Brain microvascular endothelial cell (primary cell): ENCODE measurements around the gene LRRN3.

Experiments
- DNase-seq: peaks from one replicate; pipeline ENCODE4 v3.0.0-alpha.2; 2020
- H3K27ac ChIP-seq: fragments of 250-450 bp; sonication (Bioruptor Pico); 2 replicates; pipeline ENCODE4 v1.5.1; 2020; ENCODE audit warnings: mild to moderate bottlenecking, moderate library complexity
- H3K27me3 ChIP-seq: fragments of 250-450 bp; sonication (Bioruptor Pico); replicated peaks from 2 replicates; pipeline ENCODE4 v1.5.1; 2020; ENCODE audit warnings: mild to moderate bottlenecking
- H3K36me3 ChIP-seq: fragments of 250-450 bp; sonication (Bioruptor Pico); replicated peaks from 2 replicates; pipeline ENCODE4 v1.5.1; 2020; ENCODE audit warnings: mild to moderate bottlenecking
- H3K4me3 ChIP-seq: 2 replicates; pipeline ENCODE4 v1.5.1; 2011; ENCODE audit warnings: low read depth, mild to moderate bottlenecking, control low read depth, low read length, moderate library complexity
- in situ Hi-C: cut with HindIII; loops from 2 replicates; pipeline ENCODE4 v1.10.0; 2017; ENCODE audit warnings: low sequenced_read_pairs, low pct_ligation_motif_present
- TF ChIP-seq, protein P1 (sequence below): IDR thresholded peaks from 2 replicates; pipeline ENCODE4 v1.5.1; 2011; ENCODE audit warnings: low read depth, mild to moderate bottlenecking, moderate library complexity, low read length, control low read depth, inconsistent platforms; ENCODE audit errors: missing control alignments

LRRN3 gene

DNA sequence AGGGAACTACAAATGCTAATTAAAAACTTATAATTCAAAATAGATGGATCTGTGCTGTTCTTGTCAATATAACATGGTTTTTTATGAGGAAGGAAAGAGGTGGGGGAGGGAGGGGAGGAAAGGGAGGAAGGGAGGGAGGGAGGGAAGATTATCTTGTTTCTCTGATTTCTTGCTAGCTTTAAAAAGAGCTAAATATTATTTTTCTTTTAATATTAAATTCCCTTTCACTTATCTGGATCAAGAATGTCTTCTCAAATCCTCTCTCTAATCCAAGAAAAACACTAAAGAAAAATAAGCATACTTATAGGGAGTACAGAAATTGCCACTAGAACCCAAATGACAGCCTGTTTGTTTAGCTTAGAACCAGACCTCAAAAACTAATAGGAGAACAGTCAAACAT, 55.2 kb downstream of the LRRN3 start:
- Histone ChIP-seq H3K27me3 (no peaks in the 10 kb centered on the region), H3K36me3 (no peaks in the 10 kb centered on the region), H3K4me3 (no peak overlapping the region), H3K27ac (no peak overlapping the region)
- DNase-seq, result no peak
- in situ Hi-C loops, result no loop called here
- TF ChIP-seq, protein P1, sequence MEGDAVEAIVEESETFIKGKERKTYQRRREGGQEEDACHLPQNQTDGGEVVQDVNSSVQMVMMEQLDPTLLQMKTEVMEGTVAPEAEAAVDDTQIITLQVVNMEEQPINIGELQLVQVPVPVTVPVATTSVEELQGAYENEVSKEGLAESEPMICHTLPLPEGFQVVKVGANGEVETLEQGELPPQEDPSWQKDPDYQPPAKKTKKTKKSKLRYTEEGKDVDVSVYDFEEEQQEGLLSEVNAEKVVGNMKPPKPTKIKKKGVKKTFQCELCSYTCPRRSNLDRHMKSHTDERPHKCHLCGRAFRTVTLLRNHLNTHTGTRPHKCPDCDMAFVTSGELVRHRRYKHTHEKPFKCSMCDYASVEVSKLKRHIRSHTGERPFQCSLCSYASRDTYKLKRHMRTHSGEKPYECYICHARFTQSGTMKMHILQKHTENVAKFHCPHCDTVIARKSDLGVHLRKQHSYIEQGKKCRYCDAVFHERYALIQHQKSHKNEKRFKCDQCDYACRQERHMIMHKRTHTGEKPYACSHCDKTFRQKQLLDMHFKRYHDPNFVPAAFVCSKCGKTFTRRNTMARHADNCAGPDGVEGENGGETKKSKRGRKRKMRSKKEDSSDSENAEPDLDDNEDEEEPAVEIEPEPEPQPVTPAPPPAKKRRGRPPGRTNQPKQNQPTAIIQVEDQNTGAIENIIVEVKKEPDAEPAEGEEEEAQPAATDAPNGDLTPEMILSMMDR, result no peak

DNA sequence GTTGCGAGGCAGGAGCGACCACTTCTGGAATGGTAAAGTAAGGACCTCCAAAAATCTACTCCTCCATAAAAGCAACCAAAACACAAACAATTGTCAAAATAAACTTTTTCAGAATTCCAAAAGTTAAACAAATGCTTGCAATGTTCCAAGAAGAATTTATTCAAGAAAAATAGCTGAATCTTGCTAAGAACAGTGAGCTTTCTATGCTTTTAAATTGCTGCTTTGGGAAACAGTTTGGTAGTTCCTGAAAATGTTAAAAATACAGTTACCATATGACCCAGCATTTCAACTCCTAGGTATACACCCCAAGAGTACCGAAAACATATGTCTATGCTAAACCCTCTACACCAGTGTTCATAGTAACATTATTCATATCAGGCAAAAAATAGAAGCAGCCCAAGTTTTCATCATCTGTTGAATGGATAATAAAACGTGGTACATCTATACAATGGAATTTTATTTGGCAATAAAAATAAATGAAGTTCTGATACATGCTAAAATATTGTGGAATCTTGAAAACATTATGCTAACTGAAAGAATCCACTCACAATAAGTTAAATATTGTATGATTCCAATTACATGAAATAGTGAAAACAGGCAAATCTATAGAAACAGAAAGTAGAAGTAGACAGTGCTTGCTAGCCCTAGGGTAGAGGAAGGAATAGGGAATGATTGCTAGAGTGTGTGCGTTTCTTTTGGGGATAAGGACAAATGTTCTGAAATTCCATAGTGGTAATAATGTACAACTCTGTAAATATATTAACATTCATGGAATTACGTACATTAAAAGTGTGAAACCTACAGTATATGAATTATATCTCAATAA, 57.0 kb downstream of the LRRN3 start:
- no peaks in the 10 kb centered on the region for H3K36me3 ChIP-seq
- in situ Hi-C loops, result no loop called here
- no peak overlapping the region for H3K4me3 ChIP-seq
- no peak overlapping the region for H3K27ac ChIP-seq
- H3K27me3 ChIP-seq, result no peaks in the 10 kb centered on the region
- no peak for DNase-seq
- TF ChIP-seq, protein P1, result no peak

DNA sequence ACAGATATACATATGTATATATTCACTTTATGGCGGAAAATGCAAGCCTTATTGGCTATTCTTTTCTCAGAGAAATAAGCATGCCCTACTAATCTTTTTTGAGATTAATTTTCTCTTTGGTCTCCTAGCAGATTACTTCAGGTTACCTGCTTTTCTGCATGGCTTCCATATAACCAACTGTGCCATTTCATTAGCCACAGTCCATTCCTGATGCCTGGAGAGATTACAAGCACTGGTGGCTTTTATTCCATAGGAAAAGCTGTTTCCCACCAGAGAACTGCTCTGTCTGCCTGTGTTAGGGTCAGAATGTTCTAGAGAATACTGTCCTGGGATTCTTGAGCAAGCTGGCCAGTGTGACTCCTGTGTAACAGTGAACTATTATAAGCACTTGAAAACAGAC, 59.8 kb downstream of the LRRN3 start:
- DNase-seq, result no peak
- in situ Hi-C loops, result no loop called here
- Histone ChIP-seq H3K36me3 (no peaks in the 10 kb centered on the region), H3K4me3 (no peak overlapping the region), H3K27ac (no peak overlapping the region), H3K27me3 (no peaks in the 10 kb centered on the region)
- TF ChIP-seq, protein P1, result no peak

DNA sequence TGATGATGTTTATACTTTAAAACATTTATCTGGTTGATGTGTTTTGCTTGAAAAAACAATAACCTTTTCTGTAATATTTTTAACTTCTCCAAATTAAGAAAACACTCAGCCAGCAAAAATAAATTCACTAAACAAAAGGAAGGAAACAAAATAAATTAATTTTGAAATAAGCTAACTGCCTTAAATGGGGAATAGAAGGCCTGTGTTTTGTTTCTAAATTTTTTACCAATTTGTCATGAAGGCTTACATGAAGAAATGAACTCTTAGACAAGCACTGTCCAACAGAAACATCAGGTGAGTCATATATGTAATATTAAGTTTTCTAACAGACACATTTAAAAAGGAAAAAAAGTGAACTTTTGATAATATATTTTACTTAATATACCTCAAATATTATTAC, 68.5 kb downstream of the LRRN3 start:
- no peak overlapping the region for H3K4me3 ChIP-seq
- H3K36me3 ChIP-seq, result no peaks in the 10 kb centered on the region
- peak overlapping the region; percentile 78 for H3K27ac ChIP-seq
- no peaks in the 10 kb centered on the region for H3K27me3 ChIP-seq
- no peak for DNase-seq
- TF ChIP-seq, protein P1, result no peak
- in situ Hi-C loops, result no loop called here

DNA sequence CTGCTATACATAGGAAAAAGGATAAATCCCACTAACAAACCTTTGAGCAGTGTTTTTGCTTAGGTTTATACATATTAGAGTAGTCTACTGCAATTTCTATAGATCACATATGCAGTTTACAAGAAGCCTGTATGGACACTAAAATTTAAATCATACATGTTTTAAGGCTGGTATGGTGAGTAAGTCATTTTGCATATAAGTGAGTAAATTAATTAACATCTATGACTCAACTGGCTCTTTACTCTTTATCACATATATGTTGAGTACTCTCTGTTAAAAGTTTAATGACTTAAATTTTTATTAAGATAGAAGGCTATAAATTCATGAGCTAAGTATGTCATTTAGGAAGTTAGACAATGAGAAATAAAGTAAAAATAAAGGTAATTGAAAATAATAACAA, 69.4 kb downstream of the LRRN3 start:
- Histone ChIP-seq H3K27me3 (no peaks in the 10 kb centered on the region), H3K27ac (no peak overlapping the region), H3K36me3 (no peaks in the 10 kb centered on the region), H3K4me3 (no peak overlapping the region)
- in situ Hi-C loops, result no loop called here
- TF ChIP-seq, protein P1, result no peak
- DNase-seq, result no peak

DNA sequence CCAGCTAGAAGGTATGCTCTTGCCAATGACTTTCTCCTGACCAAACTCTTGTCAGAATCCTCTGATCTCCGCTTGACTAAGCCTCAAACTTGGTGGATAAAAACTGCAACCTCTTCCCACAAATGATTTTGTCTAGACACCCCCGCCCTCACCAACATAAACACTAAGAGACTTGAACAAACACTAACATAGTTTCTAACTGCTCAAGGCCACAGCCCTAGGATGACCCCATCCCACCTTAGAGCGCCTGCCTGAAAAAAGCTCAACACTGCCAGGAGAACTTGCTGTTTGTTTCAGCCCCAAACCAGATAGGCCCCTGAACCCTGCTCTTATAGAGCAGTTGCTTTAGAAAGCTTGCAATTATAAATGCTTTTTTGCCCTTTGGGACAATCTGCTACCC, 71.8 kb downstream of the LRRN3 start:
- in situ Hi-C loops, result no loop called here
- Histone ChIP-seq H3K27me3 (no peaks in the 10 kb centered on the region), H3K4me3 (no peak overlapping the region), H3K36me3 (no peaks in the 10 kb centered on the region), H3K27ac (no peak overlapping the region)
- TF ChIP-seq, protein P1, result no peak
- peak; percentile 3 for DNase-seq
